ENCODE results near the gene WNT10A.
A peak's percentile ranks its signal among the peaks of the same experiment; 100 is the strongest.
"Not testable (repeated sequence)": the region's sequence is repeated elsewhere in the genome, so short reads cannot be mapped to it uniquely, and the experiment has no call there.

The WNT10A gene

DNA sequence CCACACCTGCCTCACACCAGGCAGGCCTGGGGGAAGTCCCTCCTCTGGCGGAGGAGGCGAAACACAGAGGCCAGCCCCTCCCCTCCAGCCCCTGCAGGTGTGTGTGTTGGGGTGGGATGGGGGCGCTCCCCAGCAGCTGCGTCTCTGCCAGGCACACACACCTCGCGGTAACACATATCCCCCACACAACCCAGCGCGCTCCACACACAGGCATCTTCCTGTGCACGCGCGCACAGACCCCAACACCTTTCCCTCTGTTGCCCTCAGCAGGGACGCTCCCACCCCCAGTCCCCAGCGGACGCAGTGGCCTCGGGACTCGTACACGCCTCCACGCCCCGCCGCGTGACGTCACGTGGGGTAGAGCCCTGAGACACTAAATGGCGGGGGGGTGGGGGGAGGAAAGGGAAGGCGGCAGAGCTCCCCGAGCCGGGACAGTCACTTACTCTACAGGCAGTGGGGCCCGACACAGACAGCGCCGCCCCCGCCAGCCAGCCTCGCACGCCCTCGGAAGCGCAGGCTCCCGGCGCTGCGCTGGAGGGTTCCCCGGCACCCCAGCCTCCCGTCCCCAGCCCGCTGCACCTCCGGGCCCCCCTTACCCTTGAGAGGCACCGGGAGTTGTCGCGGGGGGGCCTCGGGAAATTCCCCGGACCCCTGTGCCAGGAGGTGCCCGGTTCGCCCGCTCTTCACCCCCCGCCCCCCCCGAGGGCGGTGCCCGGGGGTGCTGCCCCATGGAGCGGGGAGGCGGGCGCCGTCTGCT, at the start of gene WNT10A:
WNT10A (plus strand) TSS at position 751 of the 757 bp plus-strand sequence. CDS start 144 bp downstream, outside the sequence.
- DNase-seq = peak in 5 of 56 donors; percentile 31 to 65 (median 32)

DNA sequence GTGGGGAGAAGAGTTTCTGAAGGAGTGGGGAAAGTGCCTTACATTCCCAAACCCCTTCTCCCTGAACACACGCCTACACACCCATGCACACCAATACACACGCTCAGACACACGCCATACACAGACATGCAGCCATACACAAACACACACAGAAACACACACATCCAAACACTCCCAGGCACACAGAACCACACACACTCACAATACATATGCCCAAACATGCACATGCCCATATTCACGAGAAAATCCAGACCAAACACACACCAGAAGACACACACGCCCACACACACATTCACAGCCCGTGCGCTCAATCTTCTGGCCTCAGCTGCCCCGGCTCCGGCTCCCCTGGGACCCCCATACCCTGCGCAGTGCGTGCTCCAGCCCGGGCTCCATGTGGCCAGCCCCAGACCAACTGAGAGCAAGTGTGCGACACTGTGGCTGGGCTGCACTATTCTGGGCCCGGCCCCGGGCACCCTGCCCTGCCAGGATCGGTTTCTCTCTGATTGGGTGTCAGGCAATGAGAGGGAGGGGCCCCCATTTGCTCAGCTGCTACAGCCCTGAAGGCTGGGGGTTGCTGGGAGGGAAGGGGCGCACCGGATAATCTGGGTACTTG, 49.2 kb upstream of the WNT10A start, which contains the start of gene PRKAG3:
PRKAG3 (minus strand) TSS at position 426 of the 613 bp plus-strand sequence.
- DNase-seq = no peak

DNA sequence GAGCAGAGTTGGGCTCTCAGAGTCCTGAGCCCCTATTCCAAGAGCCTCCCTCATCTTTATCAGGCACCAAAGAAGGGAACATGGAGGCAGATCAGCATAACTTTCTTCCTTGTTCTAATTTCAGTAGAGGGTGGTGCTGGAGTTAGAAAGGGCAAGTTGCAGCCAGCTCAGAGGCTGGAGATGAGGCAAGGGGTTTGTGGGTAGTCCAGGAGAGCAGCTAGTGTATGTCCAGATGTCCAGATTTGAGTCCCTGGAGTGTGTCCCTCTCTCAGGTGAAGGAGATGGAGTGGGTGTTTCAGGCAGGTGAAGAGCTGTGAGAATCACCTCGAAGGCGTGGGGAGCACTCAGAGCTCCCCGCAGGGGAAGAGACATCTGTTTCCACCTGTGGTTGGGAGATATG, 48.6 kb upstream of the WNT10A start:
- DNase-seq = no peak

DNA sequence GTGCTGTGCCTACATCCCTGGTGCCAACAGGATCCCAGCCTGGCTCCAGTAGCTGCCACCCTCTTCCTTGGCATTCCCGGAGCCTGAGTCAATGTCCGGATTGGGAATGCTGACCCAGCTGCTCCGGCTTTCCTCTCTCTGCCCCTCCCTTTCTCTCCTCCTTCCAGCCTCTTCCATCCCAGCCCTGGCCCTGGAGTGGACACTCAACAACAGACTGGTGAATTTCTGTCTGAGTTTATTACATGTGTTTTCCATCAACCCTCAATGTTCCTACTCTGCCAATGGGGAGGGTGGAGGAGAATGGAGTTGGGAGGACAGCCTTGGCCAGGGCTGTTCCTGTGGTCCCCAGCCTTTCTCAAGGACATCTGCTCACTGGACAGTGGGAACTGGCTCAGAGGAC, 48.1 kb upstream of the WNT10A start:
- no peak for DNase-seq

DNA sequence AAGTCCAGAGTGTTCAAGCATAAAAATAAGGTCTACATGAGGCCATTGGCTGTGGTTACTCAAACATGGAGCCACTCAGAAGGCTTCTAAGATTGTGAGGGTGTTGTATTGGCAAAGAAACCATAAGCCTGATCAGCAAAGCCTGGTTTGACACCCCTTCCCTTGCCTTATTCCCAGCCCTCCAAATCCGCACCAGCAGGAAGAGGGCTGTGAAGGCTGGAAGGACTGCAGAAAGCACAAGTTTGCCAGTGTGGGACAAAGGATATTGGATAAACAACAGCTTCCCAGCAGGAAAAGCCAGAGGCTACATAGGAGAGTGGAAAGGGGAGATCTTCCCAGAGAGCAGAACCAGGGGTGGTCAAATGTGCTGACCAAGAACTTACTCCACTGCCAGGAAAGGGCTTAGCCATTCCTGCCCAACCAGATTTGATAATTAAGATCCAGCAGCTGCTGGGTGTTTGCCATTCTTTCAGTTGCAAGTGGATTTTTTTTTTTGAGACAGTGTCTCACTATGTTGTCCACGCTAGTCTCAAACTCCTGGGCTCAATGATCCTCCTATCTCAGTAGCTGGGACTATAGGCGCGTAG, 47.5 kb upstream of the WNT10A start:
- no peak for DNase-seq

DNA sequence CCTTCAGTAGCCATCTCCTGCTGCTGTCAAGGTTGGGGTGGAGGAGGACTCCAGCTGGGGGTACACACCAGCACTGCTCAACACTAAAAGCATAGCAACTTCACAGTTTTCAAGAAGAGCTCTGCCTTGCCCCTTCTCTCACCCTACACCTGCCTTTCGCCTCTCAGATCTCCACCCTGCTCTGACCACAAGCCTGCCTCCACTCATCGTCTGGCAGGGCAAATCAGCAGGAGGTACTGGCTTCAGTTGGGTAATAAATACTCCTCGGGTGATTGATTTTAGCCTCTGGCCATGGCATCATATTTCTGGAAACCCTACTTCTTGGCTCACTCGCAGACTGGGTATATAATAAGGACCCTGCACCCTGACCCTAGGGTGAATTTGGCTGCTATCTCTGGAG, 46.0 kb upstream of the WNT10A start:
- DNase-seq = no peak

DNA sequence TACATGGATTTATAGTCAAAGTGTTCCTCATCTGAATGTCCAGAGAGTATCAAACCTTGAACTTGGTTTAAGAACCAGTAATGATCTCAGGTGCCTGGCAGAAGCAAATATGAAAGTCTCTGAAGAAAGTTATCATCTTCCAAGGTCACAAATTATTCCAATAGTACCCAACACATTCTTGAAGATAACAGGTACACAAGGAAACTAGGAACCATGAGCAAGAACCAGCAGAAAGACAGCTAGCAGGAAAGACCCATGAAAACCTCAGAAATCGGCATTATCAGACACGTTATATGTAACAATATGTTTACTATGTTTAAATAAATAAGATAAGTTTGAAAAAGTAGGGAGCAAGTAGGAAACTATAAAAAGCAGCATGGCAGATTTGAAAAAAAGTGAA, 43.2 kb upstream of the WNT10A start:
- no peak for DNase-seq

DNA sequence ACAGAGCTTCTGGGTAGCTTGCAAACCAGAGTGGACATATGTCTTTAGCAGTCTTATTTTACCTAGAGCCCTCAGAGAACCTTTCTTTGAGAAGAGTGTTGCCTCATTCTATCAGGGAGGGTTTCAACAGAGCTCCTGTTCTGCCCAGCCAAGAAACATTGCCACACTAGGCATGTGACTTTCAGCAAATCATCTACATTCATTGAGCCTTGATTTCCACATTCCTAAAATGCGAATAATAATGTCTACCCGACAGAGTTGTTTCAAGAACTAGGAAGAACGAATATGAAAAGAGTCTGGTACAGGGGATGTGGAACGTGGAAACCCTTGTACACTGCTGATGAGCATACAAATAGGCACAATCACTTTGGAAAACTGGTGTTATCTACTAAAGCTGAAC, 41.2 kb upstream of the WNT10A start:
- DNase-seq = no peak

DNA sequence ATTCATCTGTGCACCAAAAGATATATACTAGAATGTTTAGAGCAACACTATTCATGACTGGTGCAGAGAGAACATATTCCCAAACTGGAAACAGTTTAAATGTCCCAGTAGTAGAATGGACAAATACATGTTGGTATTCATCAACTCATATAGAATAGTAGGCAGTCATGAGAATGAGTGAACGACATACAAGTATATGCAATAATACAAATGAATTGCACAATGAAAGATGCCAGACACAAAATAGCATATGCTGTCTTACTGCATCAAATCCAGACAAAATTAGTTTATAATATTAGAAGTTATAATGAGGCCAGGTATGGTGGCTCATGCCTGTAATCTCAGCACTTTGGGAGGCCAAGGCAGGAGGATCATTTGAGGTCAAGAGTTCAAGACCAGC, 40.8 kb upstream of the WNT10A start:
- DNase-seq = no peak

DNA sequence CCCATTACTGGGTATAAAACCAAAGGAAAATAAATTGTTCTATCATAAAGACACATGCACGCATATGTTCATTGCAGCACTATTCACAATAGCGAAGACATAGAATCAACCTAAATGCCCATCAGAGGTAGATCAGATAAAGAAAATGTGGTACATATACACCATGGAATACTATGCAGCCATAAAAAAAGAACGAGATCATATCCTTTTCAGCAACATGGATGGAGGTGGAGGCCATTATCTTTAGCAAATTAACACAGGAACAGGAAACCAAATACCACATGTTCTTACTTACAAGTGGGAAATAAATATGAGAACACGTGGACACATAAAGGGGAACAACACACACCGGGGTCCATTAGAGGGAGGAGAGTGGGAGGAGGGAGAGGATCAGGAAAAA, 36.3 kb upstream of the WNT10A start:
- not testable (repeated sequence) for DNase-seq

DNA sequence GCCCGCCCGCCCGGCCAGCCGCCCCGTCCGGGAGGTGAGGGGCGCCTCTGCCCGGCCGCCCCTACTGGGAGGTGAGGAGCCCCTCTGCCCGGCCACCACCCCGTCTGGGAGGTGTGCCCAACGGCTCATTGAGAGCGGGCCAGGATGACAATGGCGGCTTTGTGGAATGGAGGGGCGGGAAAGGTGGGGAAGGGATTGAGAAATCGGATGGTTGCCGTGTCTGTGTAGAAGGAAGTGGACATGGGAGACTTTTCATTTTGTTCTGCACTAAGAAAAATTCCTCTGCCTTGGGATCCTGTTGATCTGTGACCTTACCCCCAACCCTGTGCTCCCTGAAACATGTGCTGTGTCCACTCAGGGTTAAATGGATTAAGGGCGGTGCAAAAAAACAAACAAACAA, 33.7 kb upstream of the WNT10A start:
- not testable (repeated sequence) for DNase-seq

DNA sequence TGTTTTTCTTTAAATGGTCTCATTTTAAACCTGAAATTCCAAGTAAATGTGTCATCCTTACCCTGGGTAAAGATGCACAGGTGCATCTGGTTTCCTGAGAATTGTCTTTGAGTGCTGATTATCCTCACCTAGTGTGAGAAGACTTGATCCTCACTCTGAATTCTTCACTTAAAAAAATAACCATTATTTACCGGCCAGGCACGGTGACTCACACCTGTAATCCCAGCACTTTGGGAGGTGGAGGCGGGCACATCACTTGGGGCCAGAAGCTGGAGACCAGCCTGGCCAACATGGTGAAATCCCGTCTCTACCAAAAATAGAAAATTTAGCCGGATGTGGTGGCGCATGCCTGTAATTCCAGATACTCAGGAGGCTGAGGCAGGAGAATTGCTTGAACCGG, 30.9 kb upstream of the WNT10A start:
- no peak for DNase-seq

DNA sequence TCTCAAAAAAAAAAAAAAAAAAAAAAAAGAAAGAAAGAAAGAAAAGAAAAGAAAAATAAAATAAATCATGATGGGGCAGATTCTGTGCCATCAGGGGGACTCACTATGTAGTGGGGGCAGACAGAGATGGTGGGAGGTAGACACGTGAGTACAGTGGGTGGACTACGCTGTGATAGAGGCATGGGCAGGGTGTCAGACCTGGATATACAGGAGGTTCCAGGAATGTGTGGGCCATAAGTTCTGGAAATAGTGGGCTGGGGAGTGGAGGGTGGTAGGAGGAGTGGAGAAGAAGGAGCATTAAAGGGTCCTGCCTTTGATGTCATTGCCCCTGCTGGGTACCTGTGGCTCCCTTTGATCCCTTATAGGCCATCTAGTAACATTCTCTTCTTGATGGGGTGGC, 29.9 kb upstream of the WNT10A start:
- no peak for DNase-seq

DNA sequence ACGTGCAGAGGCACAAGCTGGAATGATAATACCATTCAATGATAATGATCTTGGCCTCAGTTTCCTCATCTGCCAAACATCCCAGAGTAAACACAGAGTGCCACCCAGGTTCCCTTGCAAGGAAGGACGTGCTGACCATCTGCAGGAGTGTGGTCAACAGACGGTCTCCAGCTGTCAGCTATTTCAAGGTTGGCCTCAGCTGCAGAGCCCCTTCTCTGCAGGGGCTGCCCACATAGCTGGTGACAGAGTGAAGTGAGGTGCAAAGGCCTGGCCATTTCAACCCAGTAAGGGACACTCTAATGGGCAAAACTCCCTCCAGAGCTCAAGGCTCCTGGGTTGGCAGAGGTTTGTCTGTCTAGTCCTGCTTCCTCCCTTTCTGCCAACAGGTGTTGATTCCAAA, 29.4 kb upstream of the WNT10A start:
- DNase-seq = no peak

DNA sequence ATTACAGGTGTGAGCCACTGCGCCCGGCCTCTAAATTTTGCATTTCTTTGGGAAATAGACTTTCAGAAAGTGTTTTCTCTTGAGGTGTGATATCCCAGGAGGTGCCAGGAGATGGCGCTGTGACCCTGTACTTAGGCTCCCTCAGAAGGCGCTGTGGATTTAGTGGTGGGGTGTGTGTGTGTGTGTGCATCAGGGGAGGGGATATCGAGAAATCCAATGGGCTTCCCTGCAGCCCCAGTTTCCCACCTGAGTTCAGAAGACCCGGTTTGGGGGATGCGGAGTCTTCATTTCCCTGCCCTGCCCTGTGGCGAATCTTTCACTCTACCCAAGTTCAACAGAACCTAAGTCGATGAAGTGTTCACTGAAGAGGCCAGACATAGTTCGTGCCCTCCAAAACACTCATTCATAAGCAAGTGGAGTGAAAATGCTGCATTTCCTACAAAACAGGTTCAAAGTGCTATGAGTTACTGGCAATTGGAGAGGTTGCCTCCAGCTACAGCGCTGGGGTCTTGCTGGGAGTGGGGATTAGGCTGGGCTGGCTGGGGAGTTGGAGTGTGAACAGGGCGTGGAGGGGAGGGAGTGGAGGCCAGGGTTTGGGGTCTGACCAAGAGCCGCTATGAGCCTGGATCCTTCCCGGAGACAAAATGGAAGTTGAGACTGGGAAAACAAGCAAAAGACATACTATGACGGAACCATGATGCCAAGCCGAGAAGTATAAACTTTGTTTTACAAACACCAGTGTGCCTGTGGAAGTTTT, 27.6 kb upstream of the WNT10A start:
- peak in 33 of 56 donors; percentile 3 to 81 (median 38) for DNase-seq

DNA sequence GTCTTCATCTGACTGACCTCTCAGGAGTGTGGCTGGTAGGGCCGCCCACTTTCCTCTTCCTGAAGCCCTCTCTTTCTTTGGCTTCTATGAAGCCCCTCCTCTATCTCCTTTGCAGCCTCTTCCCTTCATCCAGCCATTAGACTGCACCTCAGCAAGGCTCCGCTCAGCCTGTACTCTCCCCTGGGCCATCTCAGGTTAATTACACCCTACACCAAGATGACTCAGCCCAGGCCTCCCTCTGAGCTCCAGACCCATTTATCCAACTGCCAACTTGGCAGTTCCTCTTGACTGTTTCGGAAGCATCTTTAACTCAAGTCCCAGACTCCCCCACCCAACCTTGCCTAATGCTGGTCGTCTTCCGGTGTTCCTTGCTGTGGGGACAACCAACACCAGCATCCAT, 26.9 kb upstream of the WNT10A start:
- DNase-seq = no peak

DNA sequence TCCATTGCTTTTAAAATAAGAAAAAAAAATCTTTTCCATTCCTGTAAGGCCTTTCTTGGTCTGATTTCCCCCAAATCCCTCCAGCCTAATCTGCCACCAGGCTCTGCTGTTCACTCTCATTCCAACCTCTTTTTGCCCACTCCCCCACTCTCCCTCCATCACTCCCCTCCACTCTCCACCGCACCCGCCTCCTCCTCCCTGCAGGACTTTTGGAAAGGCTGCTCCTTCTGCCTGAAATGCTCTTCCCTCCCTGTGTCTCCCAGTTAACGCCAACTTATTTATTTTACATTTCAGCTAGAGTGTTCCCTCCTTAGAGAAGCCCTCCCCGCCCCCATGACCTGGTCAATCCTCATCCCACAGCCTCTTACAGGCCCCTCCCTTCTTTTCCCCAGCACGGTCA, 25.8 kb upstream of the WNT10A start:
- no peak for DNase-seq

DNA sequence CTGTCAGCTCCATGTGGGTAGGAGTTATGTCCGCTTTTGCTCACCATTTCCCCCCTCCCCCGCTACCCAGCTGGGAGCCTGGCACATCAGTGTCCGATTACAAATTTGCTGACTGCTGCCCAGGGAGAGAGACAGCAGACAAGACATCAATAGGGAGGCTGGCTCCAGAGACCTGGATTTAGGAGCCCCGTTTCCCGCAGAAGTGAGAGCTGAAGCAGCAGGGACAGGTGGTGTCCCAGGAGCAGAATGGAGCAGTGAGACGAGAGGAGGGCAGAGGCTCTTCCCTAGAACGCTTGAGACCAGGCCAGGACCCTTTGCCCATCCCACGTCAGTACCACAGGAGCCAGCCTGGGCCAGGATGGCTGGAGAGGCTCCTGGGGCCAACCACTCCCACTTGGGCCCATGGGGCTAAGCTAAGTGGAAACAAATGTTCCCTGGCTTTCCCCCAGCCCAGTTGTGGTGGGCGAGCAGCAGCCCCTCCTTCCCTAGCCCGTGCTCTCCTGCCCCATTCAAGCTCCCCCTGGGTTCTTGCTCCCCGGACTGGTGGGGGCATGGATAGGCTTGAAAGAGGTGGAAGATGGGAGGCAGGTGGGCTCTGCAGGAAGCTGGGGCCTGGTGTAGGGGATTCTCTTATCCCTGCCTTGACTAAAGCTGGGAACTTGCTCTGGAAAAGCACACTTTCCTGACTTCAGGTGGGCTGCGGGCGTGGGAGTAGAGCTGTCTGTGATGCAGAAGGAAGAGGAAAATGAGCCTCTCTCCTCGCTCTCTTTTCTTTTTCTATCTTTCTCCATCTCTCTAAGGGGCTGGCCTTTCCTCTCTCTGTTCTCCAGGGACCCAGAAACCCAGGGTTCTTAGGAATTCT, 25.1 kb upstream of the WNT10A start:
- peak in 8 of 56 donors; percentile 12 to 56 (median 36) for DNase-seq

DNA sequence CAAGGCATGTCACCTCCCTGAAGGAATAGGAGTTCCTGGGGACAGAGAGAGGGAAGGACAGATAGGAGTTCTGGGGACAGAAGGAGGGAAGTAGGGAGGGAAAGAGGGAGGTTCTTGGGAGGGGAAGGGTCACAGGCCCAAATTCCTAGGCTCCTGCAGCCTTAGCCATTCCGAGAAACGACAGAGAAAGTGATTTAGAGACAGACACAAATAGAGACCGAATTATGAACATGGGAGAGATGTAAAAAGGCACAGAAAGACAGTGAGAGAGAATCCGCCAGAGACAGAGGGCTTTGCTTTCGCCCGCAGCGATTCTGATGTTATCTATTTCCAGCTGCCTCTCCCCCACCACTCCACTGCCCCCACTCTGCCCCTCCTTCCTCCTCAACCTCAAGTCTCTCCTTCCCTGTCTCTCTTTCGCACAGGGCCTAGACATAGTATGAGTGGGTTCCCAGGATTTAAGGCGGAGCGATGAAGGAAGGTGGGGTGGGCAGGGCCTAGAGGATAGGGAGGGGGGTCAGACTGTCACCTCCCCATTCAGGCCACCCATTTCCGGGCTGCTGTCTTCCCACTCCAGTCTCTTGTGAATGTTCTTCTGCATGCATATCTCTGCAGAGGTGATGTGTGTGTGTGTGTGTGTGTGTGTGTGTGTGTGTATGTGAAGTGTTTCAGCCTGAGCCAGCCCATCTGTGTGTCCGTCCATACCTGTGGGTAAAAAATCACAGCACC, 24.3 kb upstream of the WNT10A start:
- peak in 1 of 56 donors; percentile 65 for DNase-seq

DNA sequence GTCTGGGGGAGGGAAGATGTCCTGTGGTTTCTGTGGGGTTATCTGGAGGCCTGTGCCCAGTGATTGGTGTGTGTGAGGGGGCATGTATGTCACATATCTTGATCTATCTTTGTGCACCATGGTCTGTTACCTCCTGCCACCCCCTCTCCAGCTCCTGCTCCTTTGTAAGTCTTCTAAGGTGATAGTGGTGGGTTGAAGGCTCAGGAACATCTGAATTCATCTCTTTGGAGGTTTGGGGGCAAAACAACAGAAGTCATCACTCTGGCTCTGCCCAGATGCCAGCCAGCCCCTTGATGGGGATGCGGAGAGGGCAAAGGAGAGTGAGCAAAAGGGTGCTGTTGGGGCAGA, 23.8 kb upstream of the WNT10A start:
- DNase-seq = peak in 1 of 56 donors; percentile 65

All from nucleus accumbens (tissue), 56 donors.